ENCODE measurements around the gene EMC1. TPM values are rescaled to one million over a fixed set of nuclear protein-coding genes. Genes with fewer than 3 reads are reported as not detected.

Gene EMC1
- total and polyA plus RNA-seq, 2 donors (not counting 1 experiment from before 2014, with no cell fraction given): 25.8 to 45.5 TPM

DNA sequence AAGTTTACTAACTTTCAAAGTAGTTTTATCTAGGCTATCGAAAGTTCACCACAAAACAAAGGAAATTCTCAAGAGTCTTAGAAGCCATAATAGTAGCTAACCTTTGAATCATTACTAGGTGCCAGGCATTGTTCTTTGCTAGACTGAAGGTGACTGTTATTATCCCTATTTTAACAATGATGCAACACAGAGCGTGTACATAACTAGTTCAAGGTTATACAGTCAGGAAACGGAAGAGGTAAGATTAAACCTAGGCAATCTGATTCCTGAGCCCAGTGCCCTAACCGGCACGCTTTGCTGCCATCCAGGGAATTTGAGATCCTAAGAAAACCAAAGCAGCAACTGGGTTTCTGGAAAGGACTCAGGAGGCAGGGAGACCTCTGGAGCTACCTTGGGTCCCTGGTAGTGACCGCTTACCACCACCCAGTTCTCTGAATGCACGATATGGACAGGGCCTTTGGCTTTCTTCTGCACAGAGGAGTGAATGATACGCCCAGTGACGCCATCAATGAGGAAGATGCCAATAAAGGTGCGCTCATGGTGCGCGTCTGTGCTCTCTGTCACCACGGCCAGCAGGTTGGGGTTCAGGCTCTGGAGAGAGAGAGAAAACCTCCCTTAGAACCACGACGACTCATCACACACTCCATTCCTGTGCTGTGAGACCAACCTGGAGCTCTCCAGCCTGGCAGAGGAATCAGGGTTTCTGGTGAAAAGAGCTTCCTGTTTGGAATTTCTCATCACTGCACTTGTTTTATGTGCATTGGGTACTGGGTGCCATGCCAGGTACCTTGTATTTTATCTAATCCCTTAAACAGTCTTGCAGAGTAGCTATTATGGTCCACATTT lies 28.1 kb downstream of the EMC1 start:
- no peak for ATAC-seq (ENCODE audit: low read depth)
- CTCF ChIA-PET: interaction anchor here (1.0 kb wide), 1 partner anchor 10 kb away, joined by 3 read pairs; no protein-coding TSS in a partner anchor
- WGBS (ENCODE audit: insufficient coverage): 92% methylated on average over 9 of the region's 15 CpGs
- Histone ChIP-seq H3K27ac (ENCODE audit: low read length in 2 of 2) (no peak overlapping the region), H3K9ac (ENCODE audit: low read length) (no peak overlapping the region), H2AFZ (ENCODE audit: insufficient read depth, low read depth, low read length, poor library complexity, severe bottlenecking) (no peak overlapping the region), H4K20me1 (ENCODE audit: control insufficient read depth, insufficient read depth, low read length, poor library complexity, severe bottlenecking) (no peaks in the 10 kb centered on the region), H3K4me2 (replicated peaks; ENCODE audit: low read depth, low read length, poor library complexity, severe bottlenecking) (no peak overlapping the region), H3K79me2 (ENCODE audit: control insufficient read depth, insufficient read depth, low read length) (peaks cover 15% of the 10 kb centered on the region), H3K4me1 (ENCODE audit: control insufficient read depth in 2 of 2, insufficient read depth in 2 of 2, low read length in 2 of 2) (no peaks in the 10 kb centered on the region), H3K27me3 (replicated peaks in 1 of 4; ENCODE audit: control extremely low read depth in 1 of 4, control insufficient read depth in 3 of 4, insufficient read depth in 4 of 4, low read length in 3 of 4) (no peaks in the 10 kb centered on the region), H3K36me3 (replicated peaks in 1 of 2; ENCODE audit: control extremely low read depth in 1 of 2, control insufficient read depth in 1 of 2, extremely low read depth in 1 of 2, insufficient read depth in 2 of 2, low read length in 1 of 2) (peaks cover 2 to 86% of the 10 kb centered on the region in 2 experiments), H3K4me3 (ENCODE audit: control extremely low read depth in 1 of 5, extremely low read depth in 1 of 5, insufficient read depth in 1 of 5, low read depth in 2 of 5, low read length in 4 of 5) (no peak overlapping the region), H3K9me3 (ENCODE audit: control extremely low read depth in 1 of 3, control insufficient read depth in 2 of 3, insufficient read depth in 1 of 3, low read length in 2 of 3) (no peaks in the 10 kb centered on the region)
- Mint-ChIP-seq H3K27ac (no peak overlapping the region), H3K4me3 (no peak overlapping the region), H3K9me3 (ENCODE audit: insufficient read depth) (no peaks in the 10 kb centered on the region), H3K4me1 (peaks cover 4% of the 10 kb centered on the region), H3K27me3 (no peaks in the 10 kb centered on the region)
- intact Hi-C loops (cut with micrococcal nuclease): no loop called here
- POLR2A ChIA-PET: no interaction called here
- no peak for TF ChIP-seq EZH2 (IDR thresholded peaks at IDR 0.05; ENCODE audit: borderline replicate concordance, insufficient read depth, low read depth, low read length, poor library complexity, severe bottlenecking)
- TF ChIP-seq, protein P1, sequence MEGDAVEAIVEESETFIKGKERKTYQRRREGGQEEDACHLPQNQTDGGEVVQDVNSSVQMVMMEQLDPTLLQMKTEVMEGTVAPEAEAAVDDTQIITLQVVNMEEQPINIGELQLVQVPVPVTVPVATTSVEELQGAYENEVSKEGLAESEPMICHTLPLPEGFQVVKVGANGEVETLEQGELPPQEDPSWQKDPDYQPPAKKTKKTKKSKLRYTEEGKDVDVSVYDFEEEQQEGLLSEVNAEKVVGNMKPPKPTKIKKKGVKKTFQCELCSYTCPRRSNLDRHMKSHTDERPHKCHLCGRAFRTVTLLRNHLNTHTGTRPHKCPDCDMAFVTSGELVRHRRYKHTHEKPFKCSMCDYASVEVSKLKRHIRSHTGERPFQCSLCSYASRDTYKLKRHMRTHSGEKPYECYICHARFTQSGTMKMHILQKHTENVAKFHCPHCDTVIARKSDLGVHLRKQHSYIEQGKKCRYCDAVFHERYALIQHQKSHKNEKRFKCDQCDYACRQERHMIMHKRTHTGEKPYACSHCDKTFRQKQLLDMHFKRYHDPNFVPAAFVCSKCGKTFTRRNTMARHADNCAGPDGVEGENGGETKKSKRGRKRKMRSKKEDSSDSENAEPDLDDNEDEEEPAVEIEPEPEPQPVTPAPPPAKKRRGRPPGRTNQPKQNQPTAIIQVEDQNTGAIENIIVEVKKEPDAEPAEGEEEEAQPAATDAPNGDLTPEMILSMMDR (IDR thresholded peaks at IDR 0.05): no peak
- DNase-seq: no peak

DNA sequence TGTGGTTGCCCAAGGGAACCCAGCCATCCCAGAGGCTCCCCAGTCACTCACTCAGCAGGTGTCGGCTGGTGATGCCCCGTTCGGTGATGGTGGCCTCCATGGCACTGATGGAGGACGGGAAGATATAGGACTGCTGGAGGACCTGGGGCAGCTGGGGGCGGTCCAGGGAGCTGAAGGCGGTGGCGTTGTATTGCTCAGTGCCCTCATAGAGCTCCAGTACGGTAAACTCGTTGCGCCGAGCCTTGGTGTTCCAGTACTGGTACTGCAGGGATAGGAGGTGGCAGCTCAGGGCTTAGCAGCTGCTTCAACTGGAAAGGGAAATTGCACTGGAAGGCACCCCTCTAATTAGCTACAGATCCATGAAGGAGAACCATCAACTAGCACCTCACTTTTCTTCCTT lies 28.8 kb downstream of the EMC1 start:
- no peak overlapping the region for H2AFZ ChIP-seq (ENCODE audit: insufficient read depth, low read depth, low read length, poor library complexity, severe bottlenecking)
- H3K79me2 ChIP-seq (ENCODE audit: control insufficient read depth, insufficient read depth, low read length): peaks cover 15% of the 10 kb centered on the region
- peaks cover 3% of the 10 kb centered on the region for H4K20me1 ChIP-seq (ENCODE audit: control insufficient read depth, insufficient read depth, low read length, poor library complexity, severe bottlenecking)
- DNase-seq (no peak), ATAC-seq (ENCODE audit: low read depth) (no peak)
- H3K27me3 Mint-ChIP-seq: no peaks in the 10 kb centered on the region
- POLR2A ChIA-PET: no interaction called here
- no peak overlapping the region for H3K27ac Mint-ChIP-seq
- intact Hi-C loops (cut with micrococcal nuclease): no loop called here
- no peak overlapping the region for H3K4me2 ChIP-seq (replicated peaks; ENCODE audit: low read depth, low read length, poor library complexity, severe bottlenecking)
- H3K4me1 Mint-ChIP-seq: peaks cover 4% of the 10 kb centered on the region
- no peak overlapping the region for H3K4me3 Mint-ChIP-seq
- no peak for TF ChIP-seq EZH2 (IDR thresholded peaks at IDR 0.05; ENCODE audit: borderline replicate concordance, insufficient read depth, low read depth, low read length, poor library complexity, severe bottlenecking)
- H3K9me3 ChIP-seq (ENCODE audit: control extremely low read depth in 1 of 3, control insufficient read depth in 2 of 3, insufficient read depth in 1 of 3, low read length in 2 of 3): no peaks in the 10 kb centered on the region
- H3K9ac ChIP-seq (ENCODE audit: low read length): no peak overlapping the region
- H3K36me3 ChIP-seq (replicated peaks in 1 of 2; ENCODE audit: control extremely low read depth in 1 of 2, control insufficient read depth in 1 of 2, extremely low read depth in 1 of 2, insufficient read depth in 2 of 2, low read length in 1 of 2): peaks cover 2 to 84% of the 10 kb centered on the region in 2 experiments
- WGBS (ENCODE audit: insufficient coverage): over 99% methylated on average over 11 of the region's 11 CpGs
- H3K27me3 ChIP-seq (replicated peaks in 1 of 4; ENCODE audit: control extremely low read depth in 1 of 4, control insufficient read depth in 3 of 4, insufficient read depth in 4 of 4, low read length in 3 of 4): no peaks in the 10 kb centered on the region
- H3K27ac ChIP-seq (ENCODE audit: low read length in 2 of 2): no peak overlapping the region
- H3K4me3 ChIP-seq (ENCODE audit: control extremely low read depth in 1 of 5, extremely low read depth in 1 of 5, insufficient read depth in 1 of 5, low read depth in 2 of 5, low read length in 4 of 5): no peak overlapping the region
- no peaks in the 10 kb centered on the region for H3K9me3 Mint-ChIP-seq (ENCODE audit: insufficient read depth)
- H3K4me1 ChIP-seq (ENCODE audit: control insufficient read depth in 2 of 2, insufficient read depth in 2 of 2, low read length in 2 of 2): no peaks in the 10 kb centered on the region
- CTCF ChIA-PET: interaction anchor here (1.0 kb wide), 1 partner anchor 10 kb away, joined by 3 read pairs; no protein-coding TSS in a partner anchor

Measured in B cell (primary cell).